Testis (tissue), 2 donors: ENCODE measurements around the gene FOXN3.

ENCODE experiments used
- POLR2A ChIP-seq: fragments of 450-650 bp; IDR thresholded peaks from one replicate; pipeline ENCODE4 v1.6.1; 2017; ENCODE audit warnings: antibody characterized with exemption, mild to moderate bottlenecking, moderate library complexity
- TF ChIP-seq, protein P1 (sequence below), 3 experiments: fragments of 450-650 bp in 2 of 3; fragments of 200-600 bp in 1 of 3; sonication (generic) in 1 of 3; IDR thresholded peaks; one replicate each; pipeline ENCODE4 v1.5.1; 2016 to 2019; ENCODE audit warnings: antibody characterized with exemption in 3 of 3, mild to moderate bottlenecking in 2 of 3, moderate library complexity in 1 of 3

DNA sequence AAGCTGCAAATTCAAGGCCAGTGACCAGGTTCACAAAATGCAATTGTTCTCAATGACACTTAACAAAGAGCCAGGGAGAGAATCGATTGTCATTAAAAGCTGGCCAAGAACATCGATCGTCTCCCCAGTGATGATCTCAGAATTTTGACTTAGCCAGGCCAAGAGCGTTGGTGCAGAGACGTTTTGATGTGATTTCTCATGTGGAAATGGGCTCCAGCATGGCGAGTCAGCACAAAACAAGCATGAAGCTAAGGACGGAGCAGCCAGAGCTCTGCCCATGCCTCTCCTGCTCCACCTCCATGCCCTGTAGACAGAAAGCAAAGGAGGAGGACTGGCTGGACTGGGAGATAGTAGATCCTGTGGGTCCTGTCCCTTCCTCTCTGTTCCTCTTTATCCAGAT lies 270.8 kb downstream of the FOXN3 start:
- TF ChIP-seq, protein P1, sequence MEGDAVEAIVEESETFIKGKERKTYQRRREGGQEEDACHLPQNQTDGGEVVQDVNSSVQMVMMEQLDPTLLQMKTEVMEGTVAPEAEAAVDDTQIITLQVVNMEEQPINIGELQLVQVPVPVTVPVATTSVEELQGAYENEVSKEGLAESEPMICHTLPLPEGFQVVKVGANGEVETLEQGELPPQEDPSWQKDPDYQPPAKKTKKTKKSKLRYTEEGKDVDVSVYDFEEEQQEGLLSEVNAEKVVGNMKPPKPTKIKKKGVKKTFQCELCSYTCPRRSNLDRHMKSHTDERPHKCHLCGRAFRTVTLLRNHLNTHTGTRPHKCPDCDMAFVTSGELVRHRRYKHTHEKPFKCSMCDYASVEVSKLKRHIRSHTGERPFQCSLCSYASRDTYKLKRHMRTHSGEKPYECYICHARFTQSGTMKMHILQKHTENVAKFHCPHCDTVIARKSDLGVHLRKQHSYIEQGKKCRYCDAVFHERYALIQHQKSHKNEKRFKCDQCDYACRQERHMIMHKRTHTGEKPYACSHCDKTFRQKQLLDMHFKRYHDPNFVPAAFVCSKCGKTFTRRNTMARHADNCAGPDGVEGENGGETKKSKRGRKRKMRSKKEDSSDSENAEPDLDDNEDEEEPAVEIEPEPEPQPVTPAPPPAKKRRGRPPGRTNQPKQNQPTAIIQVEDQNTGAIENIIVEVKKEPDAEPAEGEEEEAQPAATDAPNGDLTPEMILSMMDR (IDR thresholded peaks at IDR 0.05) = no peak
- TF ChIP-seq POLR2A = no peak
